Keratinocyte (primary cell): ENCODE data around the gene IFNL1. TPM values are rescaled to one million over a fixed set of nuclear protein-coding genes. Genes with fewer than 3 reads are reported as not detected.

Source experiments
- DNase-seq: peaks from one replicate; pipeline ENCODE4 v3.0.0-alpha.2; 2011; ENCODE audit warnings: low read depth, missing footprints, low spot score
- FAIRE-seq: peaks from 2 replicates; lab custom pipeline; 2011; peaks lifted over from hg19 to GRCh38; lab: Jason Lieb, UNC
- H2AFZ ChIP-seq: 2 replicates; pipeline ENCODE4 v1.6.0; 2012; ENCODE audit warnings: low read length, control low read depth, inconsistent platforms; ENCODE audit not compliant: control insufficient read depth
- H3K27ac ChIP-seq: 2 replicates; pipeline ENCODE4 v1.5.1; 2011; ENCODE audit warnings: low read length; ENCODE audit not compliant: control insufficient read depth, insufficient read depth
- H3K27me3 ChIP-seq: 3 replicates; pipeline ENCODE4 v1.6.0; 2011; ENCODE audit warnings: low read length; ENCODE audit not compliant: control insufficient read depth, insufficient read depth; ENCODE audit errors: extremely low read depth
- H3K36me3 ChIP-seq, 2 experiments: 2 replicates in 1 of 2; 3 replicates in 1 of 2; pipeline ENCODE4 v1.5.1; 2011; ENCODE audit warnings: low read length in 2 of 2, mild to moderate bottlenecking in 1 of 2; ENCODE audit not compliant: control insufficient read depth in 2 of 2, insufficient read depth in 2 of 2; ENCODE audit errors: extremely low read depth in 1 of 2
- H3K4me1 ChIP-seq: 3 replicates; pipeline ENCODE4 v1.5.1; 2011; ENCODE audit warnings: low read length; ENCODE audit not compliant: control insufficient read depth, insufficient read depth; ENCODE audit errors: extremely low read depth
- H3K4me2 ChIP-seq: 3 replicates; pipeline ENCODE4 v1.6.0; 2011; ENCODE audit warnings: low read depth, low read length; ENCODE audit not compliant: control insufficient read depth, insufficient read depth; ENCODE audit errors: extremely low read depth
- H3K4me3 ChIP-seq, 3 experiments: fragments of 200-600 bp in 1 of 3; sonication (generic) in 1 of 3; 2 replicates in 2 of 3; 3 replicates in 1 of 3; pipeline ENCODE4 v1.5.1; 2011 to 2016; ENCODE audit warnings: low read length in 3 of 3, mild to moderate bottlenecking in 3 of 3, control low read depth in 2 of 3, inconsistent platforms in 1 of 3, low read depth in 1 of 3, mixed read lengths in 1 of 3, mixed run types in 1 of 3, moderate library complexity in 1 of 3; ENCODE audit not compliant: control insufficient read depth in 2 of 3, insufficient read depth in 2 of 3; ENCODE audit errors: extremely low read depth in 1 of 3
- H3K79me2 ChIP-seq: 2 replicates; pipeline ENCODE4 v1.6.0; 2012; ENCODE audit warnings: low read length; ENCODE audit not compliant: control insufficient read depth, insufficient read depth
- H3K9ac ChIP-seq: 3 replicates; pipeline ENCODE4 v1.6.0; 2011; ENCODE audit warnings: low read length; ENCODE audit not compliant: control insufficient read depth, insufficient read depth; ENCODE audit errors: extremely low read depth
- H3K9me1 ChIP-seq: 3 replicates; pipeline ENCODE4 v1.6.0; 2011; ENCODE audit warnings: low read length; ENCODE audit not compliant: control insufficient read depth, insufficient read depth; ENCODE audit errors: extremely low read depth
- H3K9me3 ChIP-seq: 2 replicates; pipeline ENCODE4 v1.5.1; 2012; ENCODE audit warnings: low read depth, low read length; ENCODE audit not compliant: control insufficient read depth
- H4K20me1 ChIP-seq: 3 replicates; pipeline ENCODE4 v1.6.0; 2011; ENCODE audit warnings: low read length; ENCODE audit not compliant: control insufficient read depth, insufficient read depth; ENCODE audit errors: extremely low read depth
- EZH2 ChIP-seq: IDR thresholded peaks from one replicate; pipeline ENCODE4 v1.6.1; 2012; ENCODE audit warnings: inconsistent platforms, mild to moderate bottlenecking, low read length, moderate library complexity
- dilution Hi-C: fragments of 300-500 bp; cut with MboI; formaldehyde crosslinking; loops from one replicate; pipeline ENCODE4 v1.7.0; 2020; ENCODE audit warnings: low sequenced_read_pairs; ENCODE audit not compliant: extremely low pct_ligation_motif_present
- polyA plus RNA-seq, 5 experiments: library from polyadenylated mRNA; depleted of rRNA in 3 of 5; stranded (reverse) in 3 of 5; stranded (forward) in 1 of 5; unstranded in 1 of 5; fragments of >200 nt; gene quantifications; 1 replicate in 1 of 5; 2 replicates in 3 of 5; 3 replicates in 1 of 5; pipeline versions ENCODE4 v1.2.1 to v1.2.3, GENCODE V29; 2011 to 2012; ENCODE audit warnings: missing spikeins in 2 of 5, low read depth in 1 of 5, low replicate concordance in 1 of 5
- TF ChIP-seq, protein P1 (sequence below), 3 experiments: IDR thresholded peaks in 1 of 3; conservative IDR thresholded peaks in 1 of 3; optimal IDR thresholded peaks in 1 of 3; 2 replicates in 2 of 3; 3 replicates in 1 of 3; pipeline versions ENCODE3 to v1.5.1; 2011; ENCODE audit warnings: low read length in 3 of 3, mild to moderate bottlenecking in 3 of 3, moderate library complexity in 2 of 3, control low read depth in 1 of 3, inconsistent platforms in 1 of 3; ENCODE audit not compliant: insufficient read depth in 2 of 3; ENCODE audit errors: extremely low read depth in 1 of 3

The IFNL1 gene
- polyA plus RNA-seq, 1 donor (not counting 4 experiments of a cell fraction or from before 2014, with no cell fraction given) = not detected

- no peaks in the 10 kb centered on the region for H3K4me1 ChIP-seq
- no peak overlapping the region for H2AFZ ChIP-seq
- dilution Hi-C loops = no loop called here
Measured at GRCh38 chr19:39254531-39255345, 41.5 kb upstream of the IFNL1 start.

DNA sequence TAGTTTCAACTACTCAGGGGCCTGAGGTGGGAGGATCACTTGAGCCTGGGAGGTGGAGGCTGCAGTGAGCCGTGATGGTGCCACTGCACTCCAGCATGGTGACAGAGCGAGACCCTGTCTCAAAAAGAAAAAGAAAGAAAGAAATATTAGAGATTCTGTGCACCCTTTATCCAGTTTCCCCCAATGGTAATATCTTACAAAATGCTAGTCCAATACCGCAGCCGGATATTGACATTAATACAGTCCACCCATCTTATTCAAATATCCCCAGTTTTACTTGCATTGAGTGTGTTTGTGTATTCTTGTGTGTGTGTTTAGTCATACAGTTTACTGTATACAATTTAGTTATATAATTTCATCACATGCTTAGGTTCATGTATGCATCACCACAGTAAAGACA lies 39.0 kb upstream of the IFNL1 start:
- no peaks in the 10 kb centered on the region for H4K20me1 ChIP-seq
- no peak for TF ChIP-seq EZH2
- TF ChIP-seq, protein P1, sequence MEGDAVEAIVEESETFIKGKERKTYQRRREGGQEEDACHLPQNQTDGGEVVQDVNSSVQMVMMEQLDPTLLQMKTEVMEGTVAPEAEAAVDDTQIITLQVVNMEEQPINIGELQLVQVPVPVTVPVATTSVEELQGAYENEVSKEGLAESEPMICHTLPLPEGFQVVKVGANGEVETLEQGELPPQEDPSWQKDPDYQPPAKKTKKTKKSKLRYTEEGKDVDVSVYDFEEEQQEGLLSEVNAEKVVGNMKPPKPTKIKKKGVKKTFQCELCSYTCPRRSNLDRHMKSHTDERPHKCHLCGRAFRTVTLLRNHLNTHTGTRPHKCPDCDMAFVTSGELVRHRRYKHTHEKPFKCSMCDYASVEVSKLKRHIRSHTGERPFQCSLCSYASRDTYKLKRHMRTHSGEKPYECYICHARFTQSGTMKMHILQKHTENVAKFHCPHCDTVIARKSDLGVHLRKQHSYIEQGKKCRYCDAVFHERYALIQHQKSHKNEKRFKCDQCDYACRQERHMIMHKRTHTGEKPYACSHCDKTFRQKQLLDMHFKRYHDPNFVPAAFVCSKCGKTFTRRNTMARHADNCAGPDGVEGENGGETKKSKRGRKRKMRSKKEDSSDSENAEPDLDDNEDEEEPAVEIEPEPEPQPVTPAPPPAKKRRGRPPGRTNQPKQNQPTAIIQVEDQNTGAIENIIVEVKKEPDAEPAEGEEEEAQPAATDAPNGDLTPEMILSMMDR (optimal IDR thresholded peaks at IDR 0.05 in 1 of 3, IDR thresholded peaks at IDR 0.05 in 1 of 3, conservative IDR thresholded peaks at IDR 0.05 in 1 of 3; ENCODE audit: extremely low read depth in 1 of 3, insufficient read depth in 2 of 3, low read length in 3 of 3) = no peak
- dilution Hi-C loops = no loop called here
- no peaks in the 10 kb centered on the region for H3K9me3 ChIP-seq
- no peak overlapping the region for H2AFZ ChIP-seq
- no peaks in the 10 kb centered on the region for H3K4me1 ChIP-seq
- H3K9ac ChIP-seq = no peak overlapping the region
- no peak overlapping the region for H3K4me3 ChIP-seq
- no peak overlapping the region for H3K4me2 ChIP-seq
- DNase-seq (no peak), FAIRE-seq (no peak)
- no peak overlapping the region for H3K27ac ChIP-seq
- H3K27me3 ChIP-seq = no peaks in the 10 kb centered on the region
- H3K9me1 ChIP-seq = no peaks in the 10 kb centered on the region
- H3K79me2 ChIP-seq = no peaks in the 10 kb centered on the region
- H3K36me3 ChIP-seq = no peaks in the 10 kb centered on the region

More at GRCh38 chr19:39254531-39255345, 41.5 kb upstream of the IFNL1 start:
- no peaks in the 10 kb centered on the region for H3K9me3 ChIP-seq
- H3K27ac ChIP-seq = no peak overlapping the region
- H3K36me3 ChIP-seq = no peaks in the 10 kb centered on the region
- H3K79me2 ChIP-seq = no peaks in the 10 kb centered on the region
- H3K9me1 ChIP-seq = no peaks in the 10 kb centered on the region
- no peak for FAIRE-seq
- no peak overlapping the region for H3K4me2 ChIP-seq
- H3K27me3 ChIP-seq = no peaks in the 10 kb centered on the region
- H3K9ac ChIP-seq = no peak overlapping the region
- DNase-seq = no peak
- no peak for TF ChIP-seq EZH2
- TF ChIP-seq, protein P1 (optimal IDR thresholded peaks at IDR 0.05 in 1 of 3, IDR thresholded peaks at IDR 0.05 in 1 of 3, conservative IDR thresholded peaks at IDR 0.05 in 1 of 3; ENCODE audit: extremely low read depth in 1 of 3, insufficient read depth in 2 of 3, low read length in 3 of 3) = no peak
- no peak overlapping the region for H3K4me3 ChIP-seq
- no peaks in the 10 kb centered on the region for H4K20me1 ChIP-seq
